ENCODE measurements around the gene CNOT11. TPM values are rescaled to one million over a fixed set of nuclear protein-coding genes. Genes with fewer than 3 reads are reported as not detected.

Gene CNOT11
- total RNA-seq, 1 experiment from 2014 or later: 54.0 TPM

- no peak overlapping the region for H3K4me3 Mint-ChIP-seq
- TF ChIP-seq SMAD4 (CRISPR knock-in tag; IDR thresholded peaks at IDR 0.05): no peak
- no peak for TF ChIP-seq ZNF232 (CRISPR knock-in tag; IDR thresholded peaks at IDR 0.05)
- TF ChIP-seq TCF7 (CRISPR knock-in tag; IDR thresholded peaks at IDR 0.05; ENCODE audit: low read depth): no peak
- TF ChIP-seq ZNF121 (CRISPR knock-in tag; IDR thresholded peaks at IDR 0.05): no peak
- TF ChIP-seq AR (CRISPR knock-in tag; IDR thresholded peaks at IDR 0.05): no peak
- no peak for TF ChIP-seq CDX4 (CRISPR knock-in tag; IDR thresholded peaks at IDR 0.05; ENCODE audit: borderline replicate concordance)
- no peak for TF ChIP-seq GRHL2 (CRISPR knock-in tag; IDR thresholded peaks at IDR 0.05; ENCODE audit: insufficient replicate concordance, severe bottlenecking)
- no peak for TF ChIP-seq HMGA2 (CRISPR knock-in tag; IDR thresholded peaks at IDR 0.05)
- TF ChIP-seq ZNF138 (CRISPR knock-in tag; conservative IDR thresholded peaks at IDR 0.05): no peak
- TF ChIP-seq FOXP4 (CRISPR knock-in tag; IDR thresholded peaks at IDR 0.05): no peak
- no peak for TF ChIP-seq TEAD1 (CRISPR knock-in tag; IDR thresholded peaks at IDR 0.05)
- no peak for TF ChIP-seq NFATC4 (CRISPR knock-in tag; IDR thresholded peaks at IDR 0.05)
- no peak for TF ChIP-seq TP53 (CRISPR knock-in tag; IDR thresholded peaks at IDR 0.05)
- TF ChIP-seq, protein P1, sequence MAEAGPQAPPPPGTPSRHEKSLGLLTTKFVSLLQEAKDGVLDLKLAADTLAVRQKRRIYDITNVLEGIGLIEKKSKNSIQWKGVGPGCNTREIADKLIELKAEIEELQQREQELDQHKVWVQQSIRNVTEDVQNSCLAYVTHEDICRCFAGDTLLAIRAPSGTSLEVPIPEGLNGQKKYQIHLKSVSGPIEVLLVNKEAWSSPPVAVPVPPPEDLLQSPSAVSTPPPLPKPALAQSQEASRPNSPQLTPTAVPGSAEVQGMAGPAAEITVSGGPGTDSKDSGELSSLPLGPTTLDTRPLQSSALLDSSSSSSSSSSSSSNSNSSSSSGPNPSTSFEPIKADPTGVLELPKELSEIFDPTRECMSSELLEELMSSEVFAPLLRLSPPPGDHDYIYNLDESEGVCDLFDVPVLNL (CRISPR knock-in tag; IDR thresholded peaks at IDR 0.05; ENCODE audit: borderline replicate concordance, low read depth): no peak
- TF ChIP-seq MXD4 (CRISPR knock-in tag; IDR thresholded peaks at IDR 0.05; ENCODE audit: borderline replicate concordance): no peak
- TF ChIP-seq FOXP1 (CRISPR knock-in tag; IDR thresholded peaks at IDR 0.05; ENCODE audit: borderline replicate concordance): no peak
- TF ChIP-seq, protein P2, sequence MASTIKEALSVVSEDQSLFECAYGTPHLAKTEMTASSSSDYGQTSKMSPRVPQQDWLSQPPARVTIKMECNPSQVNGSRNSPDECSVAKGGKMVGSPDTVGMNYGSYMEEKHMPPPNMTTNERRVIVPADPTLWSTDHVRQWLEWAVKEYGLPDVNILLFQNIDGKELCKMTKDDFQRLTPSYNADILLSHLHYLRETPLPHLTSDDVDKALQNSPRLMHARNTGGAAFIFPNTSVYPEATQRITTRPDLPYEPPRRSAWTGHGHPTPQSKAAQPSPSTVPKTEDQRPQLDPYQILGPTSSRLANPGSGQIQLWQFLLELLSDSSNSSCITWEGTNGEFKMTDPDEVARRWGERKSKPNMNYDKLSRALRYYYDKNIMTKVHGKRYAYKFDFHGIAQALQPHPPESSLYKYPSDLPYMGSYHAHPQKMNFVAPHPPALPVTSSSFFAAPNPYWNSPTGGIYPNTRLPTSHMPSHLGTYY (CRISPR knock-in tag; IDR thresholded peaks at IDR 0.05): no peak
- no peak for TF ChIP-seq ZBTB21 (CRISPR knock-in tag; IDR thresholded peaks at IDR 0.05; ENCODE audit: borderline replicate concordance)
- no peaks in the 10 kb centered on the region for H3K27me3 Mint-ChIP-seq (ENCODE audit: low read depth)
- H3K4me1 Mint-ChIP-seq: peaks cover 4% of the 10 kb centered on the region
- no peak overlapping the region; the same call in 1 of the 2 replicates for H3K27ac Mint-ChIP-seq
- DNase-seq (ENCODE audit: low spot score) (no peak), ATAC-seq (no peak)
- POLR2A ChIA-PET: no interaction called here
- no peaks in the 10 kb centered on the region for H3K9me3 Mint-ChIP-seq
- H3K36me3 Mint-ChIP-seq: peaks cover 62% of the 10 kb centered on the region
- CTCF ChIA-PET: interaction anchor here (1.0 kb wide), 1 partner anchor 71 kb away, joined by 4 read pairs; no protein-coding TSS in a partner anchor
Measured at GRCh38 chr2:101270700-101271259, 18.1 kb downstream of the CNOT11 start.

Data from WTC11 (cell line).